Endothelial cell of umbilical vein (primary cell): Measurements from ENCODE around the gene ADAM30. TPM values are rescaled to one million over a fixed set of nuclear protein-coding genes. Genes with fewer than 3 reads are reported as not detected.

Source experiments
- BruUV-seq: library from RNA; stranded (reverse); fragments of 400-500 nt; replicated peaks from 2 replicates; lab custom pipeline; 2021; lab: Mats Ljungman, UMichigan
- CTCF ChIA-PET: fragments of 300-600, 350-600 bp; sonication (Branson Sonifier 250); formaldehyde crosslinking; loops from one replicate; lab custom pipeline; 2021; ENCODE audit warnings: antibody characterized with exemption, inconsistent platforms; lab: Charles Lee
- POLR2A ChIA-PET: fragments of 300-600, 350-600 bp; sonication (Branson Sonifier 250); formaldehyde crosslinking; loops from one replicate; lab custom pipeline; 2021; ENCODE audit warnings: antibody characterized with exemption, inconsistent platforms; lab: Charles Lee
- DNase-seq: peaks from one replicate; pipeline ENCODE4 v3.0.0-alpha.2; 2011; ENCODE audit warnings: low read depth, low spot score
- FAIRE-seq: peaks from 2 replicates; lab custom pipeline; 2011; peaks lifted over from hg19 to GRCh38; lab: Jason Lieb, UNC
- H2AFZ ChIP-seq: 2 replicates; pipeline ENCODE4 v1.6.0; 2012; ENCODE audit warnings: low read depth, low read length, control low read depth, inconsistent platforms
- H3K27ac ChIP-seq: 2 replicates; pipeline ENCODE4 v1.5.1; 2011; ENCODE audit warnings: low read depth, mild to moderate bottlenecking, control low read depth, low read length, moderate library complexity; ENCODE audit not compliant: insufficient read depth
- H3K27me3 ChIP-seq, 2 experiments: 2 replicates each; pipeline versions ENCODE4 v1.6.0 to v1.6.1; 2011; ENCODE audit warnings: low read length in 2 of 2, mixed read lengths in 1 of 2; ENCODE audit not compliant: control insufficient read depth in 2 of 2, insufficient read depth in 2 of 2
- H3K36me3 ChIP-seq, 2 experiments: 2 replicates in 1 of 2; 3 replicates in 1 of 2; pipeline ENCODE4 v1.5.1; 2011; ENCODE audit warnings: low read length in 2 of 2, mild to moderate bottlenecking in 1 of 2, moderate library complexity in 1 of 2; ENCODE audit not compliant: control insufficient read depth in 2 of 2, insufficient read depth in 2 of 2; ENCODE audit errors: extremely low read depth in 1 of 2
- H3K4me1 ChIP-seq: 3 replicates; pipeline ENCODE4 v1.5.1; 2011; ENCODE audit warnings: mild to moderate bottlenecking, low read length; ENCODE audit not compliant: control insufficient read depth, insufficient read depth; ENCODE audit errors: extremely low read depth
- H3K4me2 ChIP-seq: 2 replicates; pipeline ENCODE4 v1.6.1; 2011; ENCODE audit warnings: low read length, control low read depth, mixed read lengths; ENCODE audit not compliant: insufficient read depth
- H3K4me3 ChIP-seq, 3 experiments: fragments of 200-600 bp in 1 of 3; sonication (generic), shearing (Covaris generic) in 1 of 3; replicated peaks in 1 of 3; 2 replicates each; pipeline ENCODE4 v1.5.1; 2011 to 2016; ENCODE audit warnings: control low read depth in 3 of 3, low read length in 3 of 3, mild to moderate bottlenecking in 2 of 3, inconsistent platforms in 1 of 3, low read depth in 1 of 3, moderate library complexity in 1 of 3; ENCODE audit not compliant: insufficient read depth in 1 of 3
- H3K79me2 ChIP-seq: 2 replicates; pipeline ENCODE4 v1.6.0; 2012; ENCODE audit warnings: low read length, inconsistent platforms; ENCODE audit not compliant: control insufficient read depth, insufficient read depth
- H3K9ac ChIP-seq: replicated peaks from 2 replicates; pipeline ENCODE3; 2011; ENCODE audit warnings: low read length, control low read depth; ENCODE audit not compliant: insufficient read depth; ENCODE audit errors: extremely low read depth
- H3K9me1 ChIP-seq: replicated peaks from 3 replicates; pipeline ENCODE4 v1.6.0; 2011; ENCODE audit warnings: mild to moderate bottlenecking, low read length; ENCODE audit not compliant: control insufficient read depth, insufficient read depth; ENCODE audit errors: extremely low read depth
- H3K9me3 ChIP-seq: replicated peaks from 2 replicates; pipeline ENCODE4 v1.5.1; 2012; ENCODE audit warnings: low read length, inconsistent platforms; ENCODE audit not compliant: control insufficient read depth, insufficient read depth
- H4K20me1 ChIP-seq: replicated peaks from 2 replicates; pipeline ENCODE3; 2011; ENCODE audit warnings: mild to moderate bottlenecking, low read length; ENCODE audit not compliant: control insufficient read depth, insufficient read depth; ENCODE audit errors: extremely low read depth
- CTCF ChIP-seq, 2 donors: IDR thresholded peaks; 1 replicate in 1 of 2; 2 replicates in 1 of 2; pipeline ENCODE4 v1.5.1; 2011; ENCODE audit warnings: low read length in 2 of 2, mild to moderate bottlenecking in 2 of 2, moderate library complexity in 2 of 2, control low read depth in 1 of 2, inconsistent platforms in 1 of 2, low read depth in 1 of 2; ENCODE audit not compliant: insufficient read depth in 1 of 2; ENCODE audit errors: extremely low read depth in 1 of 2
- EZH2 ChIP-seq: IDR thresholded peaks from 2 replicates; pipeline ENCODE4 v1.6.1; 2012; ENCODE audit warnings: borderline replicate concordance, low read depth, mild to moderate bottlenecking, moderate library complexity, low read length, inconsistent platforms; ENCODE audit not compliant: severe bottlenecking
- FOS ChIP-seq: IDR thresholded peaks from 2 replicates; pipeline ENCODE4 v1.6.1; 2011; ENCODE audit warnings: mild to moderate bottlenecking, low read length, moderate library complexity, borderline replicate concordance; ENCODE audit not compliant: insufficient read depth
- GATA2 ChIP-seq: IDR thresholded peaks from 2 replicates; pipeline ENCODE4 v1.7.0; 2011; ENCODE audit warnings: low read depth, mild to moderate bottlenecking, moderate library complexity, mixed read lengths, low read length; ENCODE audit not compliant: insufficient read length, insufficient read depth
- JUN ChIP-seq: IDR thresholded peaks from 2 replicates; pipeline ENCODE4 v1.6.1; 2011; ENCODE audit warnings: borderline replicate concordance, low read depth; ENCODE audit not compliant: insufficient read length, insufficient read depth
- MAX ChIP-seq: IDR thresholded peaks from 2 replicates; pipeline ENCODE4 v1.6.1; 2011; ENCODE audit not compliant: insufficient read depth, insufficient read length
- MYC ChIP-seq: IDR thresholded peaks from one replicate; pipeline ENCODE4 v1.6.1; 2011; ENCODE audit warnings: mild to moderate bottlenecking, low read depth, low read length
- POLR2A ChIP-seq: IDR thresholded peaks from 2 replicates; pipeline ENCODE4 v1.6.1; 2012; ENCODE audit warnings: low read depth, mild to moderate bottlenecking, control low read depth, low read length
- POLR2AphosphoS5 ChIP-seq: IDR thresholded peaks from 2 replicates; pipeline ENCODE4 v1.6.1; 2012; ENCODE audit warnings: low read depth, mild to moderate bottlenecking, control low read depth, low read length, moderate library complexity; ENCODE audit not compliant: insufficient read depth
- dilution Hi-C: fragments of 300-500 bp; cut with MboI; formaldehyde crosslinking; loops from one replicate; pipeline ENCODE4 v1.15.0; 2019; ENCODE audit warnings: low sequenced_read_pairs; ENCODE audit not compliant: extremely low pct_ligation_motif_present
- intact Hi-C: fragments of 100-400 bp; cut with micrococcal nuclease; formaldehyde crosslinking; loops from one replicate; pipeline ENCODE4 v1.10.0; 2022
- polyA plus RNA-seq, 4 experiments: library from polyadenylated mRNA; depleted of rRNA in 3 of 4; stranded (reverse) in 3 of 4; unstranded in 1 of 4; fragments of >200 nt; gene quantifications; 2 replicates each; pipeline versions ENCODE4 v1.2.1 to v1.2.3, GENCODE V29; 2011 to 2012; ENCODE audit warnings: missing spikeins in 1 of 4
- total RNA-seq: library from RNA; stranded (reverse); gene quantifications from 2 replicates; pipeline ENCODE4 v1.2.3, GENCODE V29; 2021

ADAM30 gene
- total and polyA plus RNA-seq, 2 donors (not counting 3 experiments of a cell fraction or from before 2014, with no cell fraction given): not detected

GRCh38 chr1:119865627-119866026 is 30.7 kb downstream of the ADAM30 start:
- H3K79me2 ChIP-seq: no peaks in the 10 kb centered on the region
- no peak overlapping the region for H3K4me3 ChIP-seq
- H3K27ac ChIP-seq: no peak overlapping the region
- no peak overlapping the region for H3K9ac ChIP-seq
- BruUV-seq: no TSS peak
- intact Hi-C loops: no loop called here
- CTCF ChIA-PET: interaction anchor here (2.0 kb wide), 1 partner anchor 57 kb away, joined by 8 read pairs; no protein-coding TSS in a partner anchor
- no peaks in the 10 kb centered on the region for H3K9me3 ChIP-seq
- no peaks in the 10 kb centered on the region for H3K4me1 ChIP-seq
- no peak for DNase-seq
- H3K36me3 ChIP-seq: no peaks in the 10 kb centered on the region
- POLR2A ChIA-PET: no interaction called here
- FAIRE-seq: no peak
- dilution Hi-C loops: no loop called here
- no peaks in the 10 kb centered on the region for H3K27me3 ChIP-seq
- no peaks in the 10 kb centered on the region for H3K9me1 ChIP-seq
- H2AFZ ChIP-seq: no peak overlapping the region
- H4K20me1 ChIP-seq: no peaks in the 10 kb centered on the region
- H3K4me2 ChIP-seq: no peak overlapping the region
- TF ChIP-seq MYC: no peak
- TF ChIP-seq GATA2: no peak
- TF ChIP-seq FOS: no peak
- TF ChIP-seq EZH2: no peak
- TF ChIP-seq CTCF (IDR thresholded peaks at IDR 0.05; ENCODE audit: extremely low read depth in 1 of 2, insufficient read depth in 1 of 2, low read depth in 1 of 2, low read length in 2 of 2): no peak
- TF ChIP-seq POLR2A: no peak
- TF ChIP-seq MAX: no peak
- no peak for TF ChIP-seq JUN
- no peak for TF ChIP-seq POLR2AphosphoS5
